Suprapubic skin (tissue), 4 donors: ENCODE data around the gene MTHFSD. TPM values are rescaled to one million over a fixed set of nuclear protein-coding genes. Genes with fewer than 3 reads are reported as not detected.

Source experiments
- DNase-seq, 2 donors: peaks; one replicate each; pipeline ENCODE4 v3.0.0-alpha.2; 2019; ENCODE audit warnings: low spot score in 2 of 2
- H3K27ac ChIP-seq: fragments of 200-600 bp; sonication (generic); one replicate; pipeline ENCODE4 v1.5.1; 2019
- H3K27me3 ChIP-seq: fragments of 200-600 bp; sonication (generic); one replicate; pipeline ENCODE4 v1.5.1; 2019
- H3K36me3 ChIP-seq: fragments of 200-600 bp; sonication (generic); one replicate; pipeline ENCODE4 v1.5.1; 2019
- H3K4me1 ChIP-seq: fragments of 200-600 bp; sonication (generic); one replicate; pipeline ENCODE4 v1.5.1; 2019
- H3K4me3 ChIP-seq: fragments of 200-600 bp; sonication (generic); one replicate; pipeline ENCODE4 v1.5.1; 2019; ENCODE audit warnings: mild to moderate bottlenecking
- H3K9me3 ChIP-seq: fragments of 200-600 bp; sonication (generic); one replicate; pipeline ENCODE4 v1.5.1; 2019
- EP300 ChIP-seq: sonication (generic); formaldehyde crosslinking; IDR thresholded peaks from one replicate; pipeline ENCODE4 v1.6.1; 2017; ENCODE audit warnings: antibody characterized with exemption
- POLR2A ChIP-seq, 2 donors: fragments of 450-650 bp; IDR thresholded peaks; one replicate each; pipeline ENCODE4 v1.6.1; 2017; ENCODE audit warnings: antibody characterized with exemption in 2 of 2, mild to moderate bottlenecking in 2 of 2, moderate library complexity in 2 of 2
- POLR2AphosphoS5 ChIP-seq, 3 donors: sonication (generic); formaldehyde crosslinking; IDR thresholded peaks; one replicate each; pipeline ENCODE4 v1.6.1; 2017; ENCODE audit warnings: antibody characterized with exemption in 3 of 3
- WGBS: methylation state at CpG from one replicate; pipeline ENCODE4 v1.1.5; 2018; 5-methylcytosine and 5-hydroxymethylcytosine counted together
- total RNA-seq, 4 donors: library from RNA; depleted of rRNA; stranded (reverse); fragments of >200 nt; gene quantifications; one replicate each; pipeline ENCODE4 v1.1.0, GENCODE V29; 2016
- TF ChIP-seq, protein P1 (sequence below), 2 donors: fragments of 200-600 bp in 1 of 2; fragments of 450-650 bp in 1 of 2; sonication (generic) in 1 of 2; IDR thresholded peaks; one replicate each; pipeline ENCODE4 v1.5.1; 2016 to 2019; ENCODE audit warnings: antibody characterized with exemption in 2 of 2, mild to moderate bottlenecking in 1 of 2, moderate library complexity in 1 of 2

Gene MTHFSD
- total RNA-seq, 4 donors from 2014 or later: 12.4 to 43.4 (median 18.8) TPM

GRCh38 chr16:86492267-86492960, 62.6 kb downstream of the MTHFSD start:
- Histone ChIP-seq H3K9me3 (no peaks in the 10 kb centered on the region), H3K27ac (no peak overlapping the region), H3K4me3 (no peak overlapping the region), H3K4me1 (peaks cover 7% of the 10 kb centered on the region), H3K36me3 (no peaks in the 10 kb centered on the region), H3K27me3 (peaks cover 99% of the 10 kb centered on the region)
- no peak for TF ChIP-seq POLR2AphosphoS5 (IDR thresholded peaks at IDR 0.05)
- TF ChIP-seq POLR2A (IDR thresholded peaks at IDR 0.05): no peak
- no peak for TF ChIP-seq EP300
- TF ChIP-seq, protein P1, sequence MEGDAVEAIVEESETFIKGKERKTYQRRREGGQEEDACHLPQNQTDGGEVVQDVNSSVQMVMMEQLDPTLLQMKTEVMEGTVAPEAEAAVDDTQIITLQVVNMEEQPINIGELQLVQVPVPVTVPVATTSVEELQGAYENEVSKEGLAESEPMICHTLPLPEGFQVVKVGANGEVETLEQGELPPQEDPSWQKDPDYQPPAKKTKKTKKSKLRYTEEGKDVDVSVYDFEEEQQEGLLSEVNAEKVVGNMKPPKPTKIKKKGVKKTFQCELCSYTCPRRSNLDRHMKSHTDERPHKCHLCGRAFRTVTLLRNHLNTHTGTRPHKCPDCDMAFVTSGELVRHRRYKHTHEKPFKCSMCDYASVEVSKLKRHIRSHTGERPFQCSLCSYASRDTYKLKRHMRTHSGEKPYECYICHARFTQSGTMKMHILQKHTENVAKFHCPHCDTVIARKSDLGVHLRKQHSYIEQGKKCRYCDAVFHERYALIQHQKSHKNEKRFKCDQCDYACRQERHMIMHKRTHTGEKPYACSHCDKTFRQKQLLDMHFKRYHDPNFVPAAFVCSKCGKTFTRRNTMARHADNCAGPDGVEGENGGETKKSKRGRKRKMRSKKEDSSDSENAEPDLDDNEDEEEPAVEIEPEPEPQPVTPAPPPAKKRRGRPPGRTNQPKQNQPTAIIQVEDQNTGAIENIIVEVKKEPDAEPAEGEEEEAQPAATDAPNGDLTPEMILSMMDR (IDR thresholded peaks at IDR 0.05): no peak
- DNase-seq: no peak
- 47% methylated on average over 4 of the region's 4 CpGs for WGBS

DNA sequence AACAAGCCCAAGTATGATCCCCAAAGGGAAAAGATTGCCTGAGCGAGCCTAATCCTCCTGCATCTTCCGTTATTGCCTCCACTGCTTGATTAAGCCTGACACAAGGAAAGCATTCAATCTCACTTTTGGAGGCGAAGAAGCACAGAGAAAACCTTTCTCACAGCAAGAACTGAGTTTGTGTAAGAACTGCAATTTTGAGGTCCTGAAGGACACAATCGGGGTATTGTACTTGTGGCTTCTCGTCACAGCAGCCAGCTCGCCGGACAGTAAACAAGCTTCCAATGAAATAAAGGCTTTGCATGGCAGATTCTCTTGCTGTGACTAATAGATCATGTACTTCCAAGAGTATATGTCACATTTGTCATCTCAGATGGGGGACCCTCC, 63.4 kb downstream of the MTHFSD start:
- no peaks in the 10 kb centered on the region for H3K36me3 ChIP-seq
- no peaks in the 10 kb centered on the region for H3K4me1 ChIP-seq
- 93% methylated on average over 7 of the region's 7 CpGs for WGBS

GRCh38 chr16:86490859-86491639, 64.0 kb downstream of the MTHFSD start:
- 67% methylated on average over 12 of the region's 13 CpGs for WGBS
- Histone ChIP-seq H3K27me3 (peaks cover 99% of the 10 kb centered on the region), H3K27ac (no peak overlapping the region)

More for the DNA sequence above, 63.4 kb downstream of the MTHFSD start:
- Histone ChIP-seq H3K27me3 (peaks cover 99% of the 10 kb centered on the region), H3K4me3 (no peak overlapping the region), H3K9me3 (no peaks in the 10 kb centered on the region), H3K27ac (no peak overlapping the region)
- TF ChIP-seq POLR2A (IDR thresholded peaks at IDR 0.05) (no peak), EP300 (no peak), POLR2AphosphoS5 (IDR thresholded peaks at IDR 0.05) (no peak)
- TF ChIP-seq, protein P1 (IDR thresholded peaks at IDR 0.05): no peak
- no peak for DNase-seq

DNA sequence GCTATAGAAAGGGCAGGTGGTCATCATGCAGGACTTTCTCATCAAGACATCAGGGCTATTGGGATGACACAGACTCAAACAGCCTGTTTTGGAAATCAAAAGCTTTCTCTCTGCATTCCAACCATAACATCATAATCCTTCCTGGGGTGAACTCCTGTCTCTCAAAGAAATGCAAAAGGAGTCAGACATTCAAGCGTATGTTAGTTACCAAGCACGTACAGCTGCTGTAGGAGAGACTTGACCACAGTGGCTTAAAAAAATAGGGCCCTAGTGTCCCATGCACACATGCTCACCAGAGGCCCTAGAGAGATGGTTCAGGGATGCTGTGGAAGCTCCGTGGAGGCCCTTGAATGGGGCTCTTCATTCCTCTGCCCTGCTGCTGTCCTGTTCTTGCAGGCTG, 69.3 kb downstream of the MTHFSD start:
- H3K27ac ChIP-seq: no peak overlapping the region
- H3K4me1 ChIP-seq: no peaks in the 10 kb centered on the region
- no peak for DNase-seq
- peaks cover 10% of the 10 kb centered on the region for H3K9me3 ChIP-seq
- H3K27me3 ChIP-seq: peaks cover 93% of the 10 kb centered on the region
- WGBS: 57% methylated on average over 3 of the region's 3 CpGs
- H3K36me3 ChIP-seq: no peaks in the 10 kb centered on the region
- H3K4me3 ChIP-seq: no peak overlapping the region
- no peak for TF ChIP-seq POLR2A (IDR thresholded peaks at IDR 0.05)
- no peak for TF ChIP-seq POLR2AphosphoS5 (IDR thresholded peaks at IDR 0.05)
- TF ChIP-seq, protein P1 (IDR thresholded peaks at IDR 0.05): no peak
- TF ChIP-seq EP300: no peak

More at GRCh38 chr16:86490859-86491639, 64.0 kb downstream of the MTHFSD start:
- no peaks in the 10 kb centered on the region for H3K36me3 ChIP-seq
- no peaks in the 10 kb centered on the region for H3K9me3 ChIP-seq
- no peak for DNase-seq
- no peaks in the 10 kb centered on the region for H3K4me1 ChIP-seq
- no peak overlapping the region for H3K4me3 ChIP-seq
- TF ChIP-seq POLR2AphosphoS5 (IDR thresholded peaks at IDR 0.05) (no peak), POLR2A (IDR thresholded peaks at IDR 0.05) (no peak), EP300 (no peak)
- TF ChIP-seq, protein P1 (IDR thresholded peaks at IDR 0.05): no peak

- Histone ChIP-seq H3K4me3 (no peak overlapping the region), H3K4me1 (no peaks in the 10 kb centered on the region), H3K9me3 (peaks cover 10% of the 10 kb centered on the region), H3K27me3 (peaks cover 87% of the 10 kb centered on the region), H3K36me3 (no peaks in the 10 kb centered on the region), H3K27ac (no peak overlapping the region)
- DNase-seq: no peak
- TF ChIP-seq POLR2AphosphoS5 (IDR thresholded peaks at IDR 0.05): no peak
- TF ChIP-seq EP300: no peak
- TF ChIP-seq POLR2A (IDR thresholded peaks at IDR 0.05): no peak
- TF ChIP-seq, protein P1 (IDR thresholded peaks at IDR 0.05): no peak
- 89% methylated on average over 5 of the region's 5 CpGs for WGBS
These were observed 70.8 kb downstream of the MTHFSD start for GRCh38 chr16:86484240-86484639.
